Inflammatory macrophage treated with lipopolysaccharide for 4 hours (primary cell): ENCODE results near the gene UBE2H.

ENCODE experiments used
- DNase-seq: peaks from one replicate; pipeline ENCODE4 v3.0.0-alpha.2; 2020

The UBE2H gene

GRCh38 chr7:129950191-129950932 is 2.4 kb downstream of the UBE2H start:
- peak; percentile 41 for DNase-seq

GRCh38 chr7:129949292-129950133 is 3.2 kb downstream of the UBE2H start:
- DNase-seq, result peak; percentile 59

GRCh38 chr7:129948877-129949291 is 3.9 kb downstream of the UBE2H start:
- DNase-seq, result peak; percentile 69

- no peak for DNase-seq
Measured at GRCh38 chr7:129948338-129948737, 4.4 kb downstream of the UBE2H start.

- DNase-seq, result no peak
Measured at GRCh38 chr7:129947701-129948100, 5.1 kb downstream of the UBE2H start.

GRCh38 chr7:129947049-129947448 is 5.7 kb downstream of the UBE2H start:
- DNase-seq, result no peak

- DNase-seq, result no peak
Measured at GRCh38 chr7:129946282-129946681, 6.5 kb downstream of the UBE2H start.

GRCh38 chr7:129943352-129943751 is 9.4 kb downstream of the UBE2H start:
- DNase-seq, result no peak

- no peak for DNase-seq
Measured at GRCh38 chr7:129940329-129940728, 12.4 kb downstream of the UBE2H start.

- no peak for DNase-seq
Measured at GRCh38 chr7:129939881-129940280, 12.9 kb downstream of the UBE2H start.

- DNase-seq, result no peak
Measured at GRCh38 chr7:129933627-129934026, 19.1 kb downstream of the UBE2H start.

GRCh38 chr7:129926618-129927017 is 26.1 kb downstream of the UBE2H start:
- no peak for DNase-seq

GRCh38 chr7:129925416-129926002 is 27.3 kb downstream of the UBE2H start:
- DNase-seq, result no peak

GRCh38 chr7:129924602-129925001 is 28.2 kb downstream of the UBE2H start:
- DNase-seq, result no peak

- peak; percentile 40 for DNase-seq
Measured at GRCh38 chr7:129923709-129924108, 29.1 kb downstream of the UBE2H start.

GRCh38 chr7:129919492-129919891 is 33.3 kb downstream of the UBE2H start:
- DNase-seq, result no peak

- no peak for DNase-seq
Measured at GRCh38 chr7:129918922-129919321, 33.8 kb downstream of the UBE2H start.

- no peak for DNase-seq
Measured at GRCh38 chr7:129917934-129918333, 34.8 kb downstream of the UBE2H start.

GRCh38 chr7:129914536-129915272 is 38.1 kb downstream of the UBE2H start:
- no peak for DNase-seq

- DNase-seq, result no peak
Measured at GRCh38 chr7:129913428-129913827, 39.3 kb downstream of the UBE2H start.

GRCh38 chr7:129911790-129912189 is 41.0 kb downstream of the UBE2H start:
- DNase-seq, result no peak

GRCh38 chr7:129909669-129910068 is 43.1 kb downstream of the UBE2H start:
- DNase-seq, result no peak

GRCh38 chr7:129908181-129908580 is 44.6 kb downstream of the UBE2H start:
- DNase-seq, result no peak
